HepG2 (cell line): ENCODE measurements around the gene GTF2B. TPM values are rescaled to one million over a fixed set of nuclear protein-coding genes. Genes with fewer than 3 reads are reported as not detected.
A peak's percentile ranks its signal among the peaks of the same experiment; 100 is the strongest.

ENCODE experiments used
- BATF2 ChIP-seq: sonication (generic); formaldehyde crosslinking; IDR thresholded peaks from 2 replicates; pipeline ENCODE4 v1.8.0; 2022; ENCODE audit warnings: mild to moderate bottlenecking, missing genetic modification reagents, moderate library complexity
- BRD4 ChIP-seq: sonication (generic); formaldehyde crosslinking; IDR thresholded peaks from 2 replicates; pipeline ENCODE4 v1.4.0; 2020; ENCODE audit warnings: missing genetic modification reagents
- CREB1 ChIP-seq, 2 experiments: fragments of 450-650 bp in 1 of 2; IDR thresholded peaks; 2 replicates each; pipeline ENCODE4 v1.6.1; 2016 to 2017; ENCODE audit warnings: control low read depth in 1 of 2, mild to moderate bottlenecking in 1 of 2, missing compliant biosample characterization in 1 of 2, missing genetic modification characterization in 1 of 2
- FLYWCH1 ChIP-seq: sonication (generic); formaldehyde crosslinking; IDR thresholded peaks from 2 replicates; pipeline ENCODE4 v1.8.1; 2023; ENCODE audit warnings: mild to moderate bottlenecking, missing genetic modification reagents
- HMGXB4 ChIP-seq, 2 experiments: sonication (generic) in 1 of 2; formaldehyde crosslinking in 1 of 2; IDR thresholded peaks; 2 replicates each; pipeline versions ENCODE4 v1.4.0 to v1.6.1; 2018 to 2020; ENCODE audit warnings: missing genetic modification reagents in 2 of 2, borderline replicate concordance in 1 of 2, low read depth in 1 of 2, mild to moderate bottlenecking in 1 of 2, missing biosample characterization in 1 of 2
- IKZF4 ChIP-seq: sonication (generic); formaldehyde crosslinking; IDR thresholded peaks from 2 replicates; pipeline ENCODE4 v1.5.1; 2020; ENCODE audit warnings: borderline replicate concordance, mild to moderate bottlenecking, low read depth, missing genetic modification reagents; ENCODE audit errors: not compliant biosample characterization
- JUND ChIP-seq: sonication (generic); formaldehyde crosslinking; IDR thresholded peaks from 2 replicates; pipeline ENCODE4 v1.8.0; 2022; ENCODE audit warnings: mild to moderate bottlenecking, missing genetic modification reagents
- KDM6A ChIP-seq: IDR thresholded peaks from 2 replicates; pipeline ENCODE4 v1.6.1; 2016; ENCODE audit warnings: low read depth
- KLF16 ChIP-seq, 2 experiments: sonication (generic) in 1 of 2; formaldehyde crosslinking in 1 of 2; IDR thresholded peaks; 2 replicates each; pipeline versions ENCODE4 v1.6.1 to v1.8.0; 2016 to 2023; ENCODE audit warnings: missing genetic modification reagents in 2 of 2, missing compliant biosample characterization in 1 of 2
- MAFG ChIP-seq: sonication (generic); formaldehyde crosslinking; IDR thresholded peaks from 2 replicates; pipeline ENCODE4 v1.5.1; 2020; ENCODE audit warnings: mild to moderate bottlenecking, missing genetic modification reagents
- MED1 ChIP-seq: sonication (generic); formaldehyde crosslinking; IDR thresholded peaks from 2 replicates; pipeline ENCODE4 v1.4.0; 2020; ENCODE audit warnings: missing genetic modification reagents
- NONO ChIP-seq, 2 experiments: fragments of 450-650 bp in 1 of 2; sonication (generic) in 1 of 2; formaldehyde crosslinking in 1 of 2; IDR thresholded peaks in 1 of 2; conservative IDR thresholded peaks in 1 of 2; 2 replicates each; pipeline versions ENCODE4 v1.6.1 to v1.8.0; 2017 to 2022; ENCODE audit warnings: mild to moderate bottlenecking in 1 of 2, missing genetic modification reagents in 1 of 2, moderate library complexity in 1 of 2
- PITX1 ChIP-seq: sonication (generic); formaldehyde crosslinking; IDR thresholded peaks from 2 replicates; pipeline ENCODE4 v1.5.1; 2020; ENCODE audit warnings: mild to moderate bottlenecking, missing genetic modification reagents
- SIN3A ChIP-seq: IDR thresholded peaks from 2 replicates; pipeline ENCODE4 v1.6.1; 2011; ENCODE audit warnings: low read depth, mild to moderate bottlenecking, control low read depth, low read length, borderline replicate concordance
- SRF ChIP-seq: IDR thresholded peaks from 2 replicates; pipeline ENCODE4 v1.6.1; 2011; ENCODE audit warnings: mild to moderate bottlenecking, low read depth, low read length, moderate library complexity
- YEATS4 ChIP-seq: sonication (generic); formaldehyde crosslinking; IDR thresholded peaks from 2 replicates; pipeline ENCODE4 v1.4.0; 2020; ENCODE audit warnings: missing genetic modification reagents, borderline replicate concordance
- ZBTB2 ChIP-seq: sonication (generic); formaldehyde crosslinking; IDR thresholded peaks from 2 replicates; pipeline ENCODE4 v1.8.0; 2022; ENCODE audit warnings: low read depth, missing genetic modification reagents
- ZBTB38 ChIP-seq: sonication (generic); formaldehyde crosslinking; IDR thresholded peaks from 2 replicates; pipeline ENCODE4 v1.5.1; 2020; ENCODE audit warnings: mild to moderate bottlenecking, missing genetic modification reagents
- ZFX ChIP-seq: sonication (generic); formaldehyde crosslinking; IDR thresholded peaks from 2 replicates; pipeline ENCODE4 v1.4.0; 2020; ENCODE audit warnings: mild to moderate bottlenecking, low read depth, missing genetic modification reagents, moderate library complexity
- ZNF772 ChIP-seq: sonication (generic); formaldehyde crosslinking; IDR thresholded peaks from 2 replicates; pipeline ENCODE4 v1.5.0; 2020; ENCODE audit warnings: mild to moderate bottlenecking, missing genetic modification reagents
- ZNF776 ChIP-seq: sonication (generic); formaldehyde crosslinking; IDR thresholded peaks from 2 replicates; pipeline ENCODE4 v1.4.0; 2020; ENCODE audit warnings: mild to moderate bottlenecking, missing genetic modification reagents
- ZSCAN29 ChIP-seq: sonication (generic); formaldehyde crosslinking; conservative IDR thresholded peaks from 2 replicates; pipeline ENCODE4 v1.4.0; 2020; ENCODE audit warnings: mild to moderate bottlenecking, missing genetic modification reagents
- polyA plus RNA-seq, 8 experiments: library from polyadenylated mRNA; depleted of rRNA in 3 of 8; stranded (reverse) in 7 of 8; unstranded in 1 of 8; fragments of >200 nt; fragmentation: Illumina TruSeq in 4 of 8; extraction: Trizol in 4 of 8; gene quantifications; 2 replicates each; pipeline versions ENCODE4 v1.2.1 to v1.2.3, GENCODE V29; 2011 to 2016; ENCODE audit warnings: low read depth in 4 of 8, missing spikeins in 1 of 8, mixed read lengths in 1 of 8; ENCODE audit not compliant: insufficient read depth in 1 of 8
- total RNA-seq, 5 experiments: library from RNA; depleted of rRNA; stranded (reverse); fragments of >200 nt; fragmentation: Illumina TruSeq; extraction: Trizol; gene quantifications; 2 replicates each; pipeline ENCODE4 v1.2.3, GENCODE V29; 2016; ENCODE audit warnings: low read depth in 1 of 5
- TF ChIP-seq, protein P1 (sequence below): fragments of 450-650 bp; IDR thresholded peaks from 2 replicates; pipeline ENCODE4 v1.6.1; 2017; ENCODE audit warnings: mild to moderate bottlenecking

GTF2B gene
- total and polyA plus RNA-seq, 2 of the 13 experiments (the other 11 are each of a cell fraction or from before 2014, with no cell fraction given): 31.5 to 43.4 TPM

GRCh38 chr1:88935522-88936222 lies 44.3 kb upstream of the GTF2B start (continued):
- TF ChIP-seq ZSCAN29 (CRISPR knock-in tag) (no peak), BATF2 (CRISPR knock-in tag) (no peak), HMGXB4 (CRISPR knock-in tag; IDR thresholded peaks at IDR 0.05; ENCODE audit: borderline replicate concordance in 1 of 2, low read depth in 1 of 2) (no peak), PITX1 (CRISPR knock-in tag) (0 out of 2 replicates have a peak, but pooled peaks have one; percentile 30), ZBTB38 (CRISPR knock-in tag) (no peak), YEATS4 (CRISPR knock-in tag) (no peak), KDM6A (peak; percentile 69), IKZF4 (no peak), ZBTB2 (no peak), SIN3A (no peak), KLF16 (CRISPR knock-in tag; IDR thresholded peaks at IDR 0.05) (peak in 1 of 2 experiments; percentile 61; a peak in 1 of 4 replicates), BRD4 (CRISPR knock-in tag) (no peak), NONO (IDR thresholded peaks at IDR 0.05) (no peak), NONO (CRISPR knock-in tag; conservative IDR thresholded peaks at IDR 0.05) (peak; percentile 61), FLYWCH1 (CRISPR knock-in tag) (no peak), JUND (CRISPR knock-in tag) (no peak), MAFG (CRISPR knock-in tag) (no peak), ZNF772 (CRISPR knock-in tag) (no peak), ZNF776 (CRISPR knock-in tag) (no peak), MED1 (CRISPR knock-in tag) (peak; percentile 75), SRF (peak; percentile 46; the same call in 1 of the 2 replicates), CREB1 (IDR thresholded peaks at IDR 0.05) (no peak), CREB1 (CRISPR knock-in tag; IDR thresholded peaks at IDR 0.05) (peak; percentile 64), ZFX (CRISPR knock-in tag) (no peak)
- TF ChIP-seq, protein P1, sequence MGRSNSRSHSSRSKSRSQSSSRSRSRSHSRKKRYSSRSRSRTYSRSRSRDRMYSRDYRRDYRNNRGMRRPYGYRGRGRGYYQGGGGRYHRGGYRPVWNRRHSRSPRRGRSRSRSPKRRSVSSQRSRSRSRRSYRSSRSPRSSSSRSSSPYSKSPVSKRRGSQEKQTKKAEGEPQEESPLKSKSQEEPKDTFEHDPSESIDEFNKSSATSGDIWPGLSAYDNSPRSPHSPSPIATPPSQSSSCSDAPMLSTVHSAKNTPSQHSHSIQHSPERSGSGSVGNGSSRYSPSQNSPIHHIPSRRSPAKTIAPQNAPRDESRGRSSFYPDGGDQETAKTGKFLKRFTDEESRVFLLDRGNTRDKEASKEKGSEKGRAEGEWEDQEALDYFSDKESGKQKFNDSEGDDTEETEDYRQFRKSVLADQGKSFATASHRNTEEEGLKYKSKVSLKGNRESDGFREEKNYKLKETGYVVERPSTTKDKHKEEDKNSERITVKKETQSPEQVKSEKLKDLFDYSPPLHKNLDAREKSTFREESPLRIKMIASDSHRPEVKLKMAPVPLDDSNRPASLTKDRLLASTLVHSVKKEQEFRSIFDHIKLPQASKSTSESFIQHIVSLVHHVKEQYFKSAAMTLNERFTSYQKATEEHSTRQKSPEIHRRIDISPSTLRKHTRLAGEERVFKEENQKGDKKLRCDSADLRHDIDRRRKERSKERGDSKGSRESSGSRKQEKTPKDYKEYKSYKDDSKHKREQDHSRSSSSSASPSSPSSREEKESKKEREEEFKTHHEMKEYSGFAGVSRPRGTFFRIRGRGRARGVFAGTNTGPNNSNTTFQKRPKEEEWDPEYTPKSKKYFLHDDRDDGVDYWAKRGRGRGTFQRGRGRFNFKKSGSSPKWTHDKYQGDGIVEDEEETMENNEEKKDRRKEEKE: no peak
